ENCODE results near the gene HSF4. TPM values are rescaled to one million over a fixed set of nuclear protein-coding genes. Genes with fewer than 3 reads are reported as not detected.
"Not testable (repeated sequence)": the region's sequence is repeated elsewhere in the genome, so short reads cannot be mapped to it uniquely, and the experiment has no call there.

Gene HSF4
- 3.7 TPM for total RNA-seq

- DNase-seq (ENCODE audit: low spot score in 2 of 2) = peak; percentile 80 to 90
- no peak for FAIRE-seq
Observed at GRCh38 chr16:67164599-67165061, at the start of gene HSF4. Gene HSF4 (plus strand): TSS chr16:67164745. CDS start chr16:67164812, 67 bp downstream.

- FAIRE-seq (no peak), DNase-seq (ENCODE audit: low spot score in 2 of 2) (no peak)
Observed at GRCh38 chr16:67114793-67115192, 49.8 kb upstream of the HSF4 start.

GRCh38 chr16:67115639-67116038 is 48.9 kb upstream of the HSF4 start:
- FAIRE-seq = no peak
- DNase-seq (ENCODE audit: low spot score in 2 of 2) = no peak

- DNase-seq (ENCODE audit: low spot score in 2 of 2) (no peak), FAIRE-seq (no peak)
Observed at GRCh38 chr16:67116388-67117311, 47.9 kb upstream of the HSF4 start.

GRCh38 chr16:67117716-67118115 is 46.8 kb upstream of the HSF4 start:
- FAIRE-seq = no peak
- no peak for DNase-seq (ENCODE audit: low spot score in 2 of 2)

GRCh38 chr16:67120025-67120424 is 44.5 kb upstream of the HSF4 start:
- DNase-seq (ENCODE audit: low spot score in 2 of 2) = no peak
- no peak for FAIRE-seq

GRCh38 chr16:67122799-67123198 is 41.7 kb upstream of the HSF4 start:
- FAIRE-seq; DNase-seq (ENCODE audit: low spot score in 2 of 2): not testable (repeated sequence)

GRCh38 chr16:67128417-67128816 is 36.1 kb upstream of the HSF4 start:
- no peak for DNase-seq (ENCODE audit: low spot score in 2 of 2)
- FAIRE-seq = no peak

- no peak for FAIRE-seq
- no peak for DNase-seq (ENCODE audit: low spot score in 2 of 2)
Observed at GRCh38 chr16:67128887-67129286, 35.7 kb upstream of the HSF4 start.

GRCh38 chr16:67129422-67129821 is 35.1 kb upstream of the HSF4 start:
- DNase-seq (ENCODE audit: low spot score in 2 of 2) (no peak), FAIRE-seq (no peak)

GRCh38 chr16:67137605-67138004 is 26.9 kb upstream of the HSF4 start:
- FAIRE-seq (no peak), DNase-seq (ENCODE audit: low spot score in 2 of 2) (no peak)

GRCh38 chr16:67141391-67141790 is 23.2 kb upstream of the HSF4 start:
- DNase-seq (ENCODE audit: low spot score in 2 of 2) (no peak), FAIRE-seq (no peak)

GRCh38 chr16:67142342-67142741 is 22.2 kb upstream of the HSF4 start:
- DNase-seq (ENCODE audit: low spot score in 2 of 2) (no peak), FAIRE-seq (no peak)

- DNase-seq (ENCODE audit: low spot score in 2 of 2) (no peak), FAIRE-seq (no peak)
Observed at GRCh38 chr16:67144943-67145342, 19.6 kb upstream of the HSF4 start.

GRCh38 chr16:67145746-67146145 is 18.8 kb upstream of the HSF4 start:
- DNase-seq (ENCODE audit: low spot score in 2 of 2) (no peak), FAIRE-seq (no peak)

- peak in 1 of 2 donors; percentile 32 for DNase-seq (ENCODE audit: low spot score in 2 of 2)
- no peak for FAIRE-seq
Observed at GRCh38 chr16:67146523-67147357, 17.8 kb upstream of the HSF4 start.

GRCh38 chr16:67147437-67148140 is 17.0 kb upstream of the HSF4 start:
- DNase-seq (ENCODE audit: low spot score in 2 of 2) (peak in 1 of 2 donors; percentile 9), FAIRE-seq (no peak)

GRCh38 chr16:67148221-67148620 is 16.3 kb upstream of the HSF4 start:
- FAIRE-seq (no peak), DNase-seq (ENCODE audit: low spot score in 2 of 2) (peak in 1 of 2 donors; percentile 9)

- FAIRE-seq = no peak
Observed at GRCh38 chr16:67148656-67149275, 15.8 kb upstream of the HSF4 start.

More at GRCh38 chr16:67148656-67149275, 15.8 kb upstream of the HSF4 start:
- DNase-seq (ENCODE audit: low spot score in 2 of 2) = peak in 1 of 2 donors; percentile 15

All from frontal cortex (tissue), 4 donors.